K562 (cell line): ENCODE measurements around the gene JPH2. TPM values are rescaled to one million over a fixed set of nuclear protein-coding genes. Genes with fewer than 3 reads are reported as not detected.
A peak's percentile ranks its signal among the peaks of the same experiment; 100 is the strongest.

Experiments
- ARID3B ChIP-seq: fragments of 250-450 bp; sonication (Bioruptor Pico); IDR thresholded peaks from 2 replicates; pipeline ENCODE4 v1.4.0; 2020; ENCODE audit warnings: borderline replicate concordance
- BRF2 ChIP-seq: IDR thresholded peaks from 3 replicates; pipeline ENCODE4 v1.6.1; 2011; ENCODE audit warnings: borderline replicate concordance, mild to moderate bottlenecking; ENCODE audit not compliant: insufficient read length, insufficient read depth
- CREBBP ChIP-seq: IDR thresholded peaks from one replicate; pipeline ENCODE4 v1.6.1; 2012; ENCODE audit warnings: low read depth, mild to moderate bottlenecking, control low read depth, inconsistent platforms, low read length
- CTBP1 ChIP-seq: fragments of 450-650 bp; IDR thresholded peaks from 2 replicates; pipeline ENCODE4 v1.6.1; 2016; ENCODE audit warnings: borderline replicate concordance
- DMBX1 ChIP-seq: fragments of 250-450 bp; sonication (Bioruptor Pico); IDR thresholded peaks from 2 replicates; pipeline ENCODE4 v1.8.0; 2022; ENCODE audit warnings: inconsistent platforms, mild to moderate bottlenecking, moderate library complexity, borderline replicate concordance
- EWSR1 ChIP-seq: fragments of 450-650 bp; IDR thresholded peaks from 2 replicates; pipeline ENCODE4 v1.6.1; 2018; ENCODE audit warnings: borderline replicate concordance, mild to moderate bottlenecking, low read depth, moderate library complexity; ENCODE audit not compliant: partially characterized antibody
- NEUROD1 ChIP-seq: fragments of 150-350 bp; IDR thresholded peaks from 2 replicates; pipeline ENCODE4 v1.6.1; 2014; ENCODE audit warnings: borderline replicate concordance, low read length, low read depth; ENCODE audit not compliant: partially characterized antibody
- NKRF ChIP-seq: fragments of 450-650 bp; IDR thresholded peaks from 2 replicates; pipeline ENCODE4 v1.6.1; 2016; ENCODE audit warnings: borderline replicate concordance
- PKNOX1 ChIP-seq: fragments of 450-650 bp; IDR thresholded peaks from 2 replicates; pipeline ENCODE4 v1.6.1; 2016
- PRDM10 ChIP-seq: fragments of 450-650 bp; IDR thresholded peaks from 2 replicates; pipeline ENCODE4 v1.6.1; 2018; ENCODE audit not compliant: partially characterized antibody
- RNF2 ChIP-seq: sonication (generic); IDR thresholded peaks from 2 replicates; pipeline ENCODE4 v1.6.1; 2016
- SRSF7 ChIP-seq: fragments of 200-400 bp; formaldehyde crosslinking; optimal IDR thresholded peaks from 2 replicates; pipeline ENCODE3; 2017; ENCODE audit warnings: mild to moderate bottlenecking, low read depth, low read length
- XRCC4 ChIP-seq: IDR thresholded peaks from one replicate; pipeline ENCODE4 v1.6.1; 2011; ENCODE audit not compliant: insufficient read depth, insufficient read length; ENCODE audit errors: extremely low read depth
- ZBTB1 ChIP-seq: sonication (generic); formaldehyde crosslinking; IDR thresholded peaks from 2 replicates; pipeline ENCODE4 v1.8.1; 2023; ENCODE audit warnings: missing genetic modification reagents, low read depth, mild to moderate bottlenecking, borderline replicate concordance
- ZFP30 ChIP-seq: fragments of 250-450 bp; sonication (Bioruptor Pico); IDR thresholded peaks from 2 replicates; pipeline ENCODE4 v1.8.0; 2022; ENCODE audit warnings: moderate library complexity, mild to moderate bottlenecking, inconsistent platforms, borderline replicate concordance
- ZNF507 ChIP-seq: conservative IDR thresholded peaks from 2 replicates; pipeline ENCODE4 v1.6.1; 2017; ENCODE audit warnings: missing genetic modification characterization, missing compliant biosample characterization
- ZZZ3 ChIP-seq: fragments of 450-650 bp; IDR thresholded peaks from 2 replicates; pipeline ENCODE4 v1.6.1; 2016; ENCODE audit warnings: antibody characterized with exemption, mild to moderate bottlenecking, moderate library complexity
- polyA plus RNA-seq, 8 experiments: library from polyadenylated mRNA; depleted of rRNA in 4 of 8; stranded (reverse) in 5 of 8; unstranded in 3 of 8; fragments of >200 nt; fragmentation: Nextera tagmentation in 2 of 8; fragmentation: Illumina TruSeq in 1 of 8; extraction: Ambion mirVana in 2 of 8; extraction: Trizol in 1 of 8; gene quantifications; 2 replicates each; pipeline versions ENCODE4 v1.2.1 to v1.2.3, GENCODE V29; 2011 to 2014; ENCODE audit warnings: inconsistent platforms in 1 of 8, missing spikeins in 1 of 8
- total RNA-seq, 7 experiments: library from RNA; depleted of rRNA in 6 of 7; stranded (reverse); fragments of >200 nt in 6 of 7; fragmentation: Illumina TruSeq in 2 of 7; extraction: Trizol in 2 of 7; gene quantifications; 2 replicates each; pipeline versions ENCODE4 v1.2.1 to v1.2.3, GENCODE V29; 2011 to 2021; ENCODE audit warnings: low replicate concordance in 1 of 7

JPH2 gene
- total and polyA plus RNA-seq, 9 of the 15 experiments (the other 6 are each of a cell fraction or from before 2014, with no cell fraction given), result not detected

GRCh38 chr20:44210406-44211176, 23.6 kb upstream of the JPH2 start, which contains the start of gene OSER1 (continued):
- no peak for TF ChIP-seq ZBTB1 (CRISPR knock-in tag)
- TF ChIP-seq RNF2, result peak; percentile 69; the same call in 1 of the 2 replicates
- peak; percentile 76 for TF ChIP-seq CTBP1
- no peak for TF ChIP-seq SRSF7
- TF ChIP-seq CREBBP, result no peak
- TF ChIP-seq PKNOX1, result peak; percentile 33
- TF ChIP-seq ZNF507 (tag), result no peak
- peak; percentile 6 for TF ChIP-seq PRDM10
- TF ChIP-seq ZZZ3, result no peak
- TF ChIP-seq NKRF, result peak; percentile 79
- no peak for TF ChIP-seq BRF2
- TF ChIP-seq EWSR1, result no peak
- TF ChIP-seq NEUROD1, result no peak
- TF ChIP-seq DMBX1 (CRISPR knock-in tag), result no peak; the same call in 1 of the 2 replicates
- TF ChIP-seq ARID3B (CRISPR knock-in tag), result no peak
- TF ChIP-seq XRCC4, result no peak
- TF ChIP-seq ZFP30 (CRISPR knock-in tag), result no peak
